SK-N-MC (cell line): ENCODE data around the gene ADCY9.
A peak's percentile ranks its signal among the peaks of the same experiment; 100 is the strongest.

ENCODE experiments used
- DNase-seq: peaks from one replicate; pipeline ENCODE4 v3.0.0-alpha.2; 2011; ENCODE audit warnings: low read depth, low spot score
- H3K27ac ChIP-seq: fragments of 200-600 bp; sonication (generic); 2 replicates; pipeline ENCODE4 v1.5.1; 2016; ENCODE audit warnings: mixed run types
- H3K36me3 ChIP-seq: fragments of 200-600 bp; sonication (generic); 2 replicates; pipeline ENCODE4 v1.6.1; 2017; ENCODE audit warnings: antibody characterized with exemption, low read length, mixed read lengths; ENCODE audit not compliant: insufficient read depth
- H3K4me3 ChIP-seq: fragments of 200-600 bp; sonication (generic); 2 replicates; pipeline ENCODE4 v1.5.1; 2016
- H3K9ac ChIP-seq: fragments of 200-600 bp; sonication (generic); 2 replicates; pipeline ENCODE4 v1.8.0; 2017; ENCODE audit warnings: mixed run types, mixed read lengths; ENCODE audit not compliant: insufficient read length
- H3K9me3 ChIP-seq: fragments of 200-600 bp; sonication (generic); 2 replicates; pipeline ENCODE4 v1.6.1; 2017; ENCODE audit warnings: low read depth, mild to moderate bottlenecking, antibody characterized with exemption, low read length, moderate library complexity, mixed read lengths
- EZH2 ChIP-seq: fragments of 200-600 bp; sonication (generic); IDR thresholded peaks from one replicate; pipeline ENCODE4 v1.6.1; 2017; ENCODE audit warnings: antibody characterized with exemption
- FOXP2 ChIP-seq: optimal IDR thresholded peaks from 2 replicates; pipeline ENCODE3; 2011; ENCODE audit warnings: mild to moderate bottlenecking, moderate library complexity; ENCODE audit not compliant: insufficient read depth; ENCODE audit errors: extremely low read length, control extremely low read depth
- POLR2AphosphoS5 ChIP-seq: IDR thresholded peaks from 2 replicates; pipeline ENCODE4 v1.6.1; 2012; ENCODE audit warnings: mild to moderate bottlenecking, low read depth, low read length, borderline replicate concordance

The ADCY9 gene

DNA sequence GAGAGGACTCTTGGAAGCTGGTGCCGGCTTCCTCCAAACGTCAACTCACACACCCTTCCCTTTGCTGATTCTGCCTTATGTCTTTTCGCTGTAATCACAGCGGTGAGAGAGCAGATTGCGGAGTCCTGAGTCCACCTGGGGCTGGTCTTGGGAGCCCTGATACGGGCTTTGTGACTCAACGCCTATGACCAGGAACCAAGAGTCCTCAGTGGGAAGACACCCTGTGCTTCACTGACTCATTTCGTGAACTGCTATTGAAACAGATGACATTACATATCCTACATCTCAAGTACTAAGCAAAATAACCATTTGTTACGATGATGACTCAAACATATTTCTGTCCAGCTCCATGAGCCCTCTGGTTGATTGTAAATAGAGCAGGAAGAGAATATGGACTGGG is 145.0 kb downstream of the ADCY9 start:
- no peak for DNase-seq

GRCh38 chr16:3968551-3968950 is 147.7 kb downstream of the ADCY9 start:
- no peak for TF ChIP-seq EZH2
- no peak for TF ChIP-seq FOXP2
- TF ChIP-seq POLR2AphosphoS5, result no peak
- H3K9ac ChIP-seq, result peak overlapping the region; percentile 20
- H3K36me3 ChIP-seq, result no peaks in the 10 kb centered on the region; the same call in 1 of the 2 replicates
- no peak overlapping the region for H3K4me3 ChIP-seq
- no peak for DNase-seq
- no peaks in the 10 kb centered on the region for H3K9me3 ChIP-seq
- H3K27ac ChIP-seq, result peak overlapping the region; percentile 74

More for the DNA sequence above, 145.0 kb downstream of the ADCY9 start:
- H3K36me3 ChIP-seq, result no peaks in the 10 kb centered on the region
- TF ChIP-seq FOXP2 (no peak), POLR2AphosphoS5 (no peak), EZH2 (no peak)
- no peaks in the 10 kb centered on the region for H3K9me3 ChIP-seq
- no peak overlapping the region for H3K27ac ChIP-seq
- H3K4me3 ChIP-seq, result no peak overlapping the region
- H3K9ac ChIP-seq, result no peak overlapping the region

GRCh38 chr16:3966681-3967080 is 149.6 kb downstream of the ADCY9 start:
- no peaks in the 10 kb centered on the region for H3K9me3 ChIP-seq
- no peak for TF ChIP-seq EZH2
- no peak for TF ChIP-seq FOXP2
- TF ChIP-seq POLR2AphosphoS5, result no peak
- no peak overlapping the region for H3K4me3 ChIP-seq
- 0 out of 2 replicates have a peak overlapping the region, but pooled peaks have one; percentile 19 for H3K27ac ChIP-seq
- H3K36me3 ChIP-seq, result no peaks in the 10 kb centered on the region; the same call in 1 of the 2 replicates
- no peak overlapping the region for H3K9ac ChIP-seq
- DNase-seq, result no peak

DNA sequence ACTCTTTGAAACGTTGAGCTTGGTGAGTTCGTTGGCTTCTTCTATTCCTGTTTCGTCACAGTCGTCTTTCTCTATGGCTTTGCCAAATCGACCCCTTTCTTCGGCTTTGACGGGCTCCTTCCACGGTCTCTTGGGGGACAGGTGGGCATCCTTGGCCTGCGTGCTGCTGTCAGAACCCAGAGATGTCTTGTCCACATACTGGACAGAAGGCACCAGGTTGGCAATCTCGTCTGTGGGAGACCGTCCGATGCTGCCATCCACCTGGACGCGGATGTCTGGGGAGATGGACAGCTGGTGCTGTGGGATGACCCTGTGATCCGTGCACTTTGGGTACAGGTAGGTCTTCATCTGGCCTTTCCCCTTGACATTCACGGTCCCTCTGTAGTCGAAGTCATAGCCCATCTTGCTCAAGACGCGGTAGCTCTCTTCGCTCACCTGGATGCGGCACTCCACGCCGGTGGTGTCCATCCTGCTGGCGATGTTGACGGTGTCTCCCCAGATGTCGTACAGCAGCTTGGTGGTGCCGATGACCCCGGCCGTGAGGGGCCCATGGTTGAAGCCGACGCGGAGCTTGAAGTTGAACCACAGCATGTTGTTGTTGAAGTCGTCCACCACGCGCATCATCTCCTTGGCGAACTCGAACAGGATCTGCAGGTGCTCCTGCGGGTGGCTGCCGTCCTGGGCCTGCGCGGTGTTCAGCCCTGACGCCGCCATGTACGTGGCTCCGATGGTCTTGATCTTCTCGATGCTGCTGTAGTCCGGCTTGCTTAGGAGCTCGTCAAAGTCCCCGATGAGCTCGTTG is 150.3 kb downstream of the ADCY9 start:
- H3K27ac ChIP-seq, result no peak overlapping the region
- TF ChIP-seq POLR2AphosphoS5, result no peak
- TF ChIP-seq EZH2, result no peak
- no peak for TF ChIP-seq FOXP2
- no peak for DNase-seq
- H3K9me3 ChIP-seq, result no peaks in the 10 kb centered on the region
- H3K9ac ChIP-seq, result no peak overlapping the region
- no peak overlapping the region for H3K4me3 ChIP-seq
- no peaks in the 10 kb centered on the region; the same call in 1 of the 2 replicates for H3K36me3 ChIP-seq

DNA sequence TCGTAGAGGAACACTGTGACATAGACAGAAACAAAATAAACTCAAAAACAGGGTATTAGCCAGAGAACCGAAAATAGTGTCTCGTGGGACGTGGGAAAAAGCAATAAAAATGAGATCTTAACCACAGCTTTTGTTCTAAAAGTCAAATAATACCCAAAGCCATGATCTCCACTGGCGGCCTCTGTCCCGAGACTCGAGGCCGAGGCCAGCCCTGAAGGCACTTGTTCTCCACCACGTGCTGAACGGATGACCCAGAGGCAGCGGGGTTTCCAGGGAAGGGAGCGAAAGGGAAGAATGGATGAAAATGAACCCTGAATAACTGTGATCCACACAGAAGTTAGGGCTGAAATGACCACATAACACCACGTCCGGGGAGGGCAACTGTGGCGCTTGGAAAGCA is 150.9 kb downstream of the ADCY9 start:
- Histone ChIP-seq H3K36me3 (no peaks in the 10 kb centered on the region; the same call in 1 of the 2 replicates), H3K9me3 (no peaks in the 10 kb centered on the region), H3K27ac (no peak overlapping the region), H3K9ac (no peak overlapping the region), H3K4me3 (no peak overlapping the region)
- no peak for DNase-seq
- TF ChIP-seq FOXP2 (no peak), EZH2 (no peak), POLR2AphosphoS5 (no peak)

GRCh38 chr16:3964686-3965290 is 151.5 kb downstream of the ADCY9 start:
- Histone ChIP-seq H3K4me3 (no peak overlapping the region), H3K9ac (no peak overlapping the region), H3K36me3 (no peaks in the 10 kb centered on the region; the same call in 1 of the 2 replicates), H3K9me3 (no peaks in the 10 kb centered on the region), H3K27ac (no peak overlapping the region)
- TF ChIP-seq EZH2, result no peak
- TF ChIP-seq FOXP2, result no peak
- no peak for TF ChIP-seq POLR2AphosphoS5
- no peak for DNase-seq

- no peak for TF ChIP-seq FOXP2
- no peak for TF ChIP-seq EZH2
- TF ChIP-seq POLR2AphosphoS5, result no peak
- H3K27ac ChIP-seq, result peak overlapping the region; percentile 67
- no peak overlapping the region for H3K9ac ChIP-seq
- no peaks in the 10 kb centered on the region for H3K9me3 ChIP-seq
- H3K4me3 ChIP-seq, result no peak overlapping the region
- no peaks in the 10 kb centered on the region; the same call in 1 of the 2 replicates for H3K36me3 ChIP-seq
- no peak for DNase-seq
Measured at GRCh38 chr16:3963886-3964685, 152.2 kb downstream of the ADCY9 start.

GRCh38 chr16:3963203-3963602 is 153.0 kb downstream of the ADCY9 start:
- no peak for TF ChIP-seq POLR2AphosphoS5
- TF ChIP-seq EZH2, result no peak
- TF ChIP-seq FOXP2, result no peak
- H3K9ac ChIP-seq, result no peak overlapping the region
- no peaks in the 10 kb centered on the region; the same call in 1 of the 2 replicates for H3K36me3 ChIP-seq
- no peak overlapping the region for H3K4me3 ChIP-seq
- DNase-seq, result no peak
- H3K27ac ChIP-seq, result peak overlapping the region; percentile 67; the same call in 1 of the 2 replicates
- H3K9me3 ChIP-seq, result no peaks in the 10 kb centered on the region
